ENCODE measurements around the gene CHRM4.

Gene CHRM4

DNA sequence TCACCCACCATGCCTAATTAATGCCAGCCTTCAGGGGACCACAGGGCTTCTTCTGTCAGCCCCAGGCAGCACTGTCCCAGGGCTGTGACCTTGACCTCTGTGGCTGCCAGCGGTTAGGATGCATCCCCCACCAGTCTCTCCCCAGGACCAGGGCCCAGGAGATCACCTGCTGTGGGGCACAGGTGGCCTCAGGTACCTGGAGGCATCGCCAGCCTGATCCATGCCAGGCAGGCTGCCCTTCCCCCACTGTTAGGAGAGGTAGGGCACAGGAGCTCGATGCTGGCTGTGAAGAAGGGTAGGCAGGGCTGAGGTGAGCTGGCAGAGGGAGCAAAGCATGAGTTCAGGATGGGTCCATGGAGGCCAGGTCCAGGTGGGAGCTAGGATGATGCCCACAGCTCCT lies 26.8 kb downstream of the CHRM4 start:
- Histone ChIP-seq H3K23ac (ENCODE audit: low read depth, low read length, poor library complexity) (peak overlapping the region; percentile 18), H4K8ac (ENCODE audit: low read depth, low read length) (no peak overlapping the region), H2AFZ (ENCODE audit: low read length) (no peak overlapping the region), H3K9ac (ENCODE audit: low read depth, low read length, poor library complexity) (no peak overlapping the region), H3K4me2 (ENCODE audit: insufficient read depth, low read length, poor library complexity, severe bottlenecking) (no peak overlapping the region), H2BK120ac (ENCODE audit: low read depth, low read length) (no peak overlapping the region), H3K14ac (ENCODE audit: low read length) (peak overlapping the region; percentile 33), H3K4me1 (ENCODE audit: control insufficient read depth in 2 of 2, insufficient read depth in 1 of 2, low read depth in 1 of 2, low read length in 2 of 2) (peaks cover 33 to 39% of the 10 kb centered on the region in 2 donors), H2BK12ac (ENCODE audit: low read length) (peak overlapping the region; percentile 4), H2AK5ac (ENCODE audit: low read depth, low read length) (peak overlapping the region; percentile 35), H3K27ac (replicated peaks; ENCODE audit: low read length) (no peak overlapping the region), H3K4me3 (ENCODE audit: low read length in 2 of 2) (no peak overlapping the region), H2BK15ac (ENCODE audit: low read length) (no peak overlapping the region), H3K4ac (ENCODE audit: low read length) (no peak overlapping the region), H3K36me3 (replicated peaks in 1 of 2; ENCODE audit: control insufficient read depth in 2 of 2, insufficient read depth in 2 of 2, low read length in 2 of 2) (peaks cover 2 to 14% of the 10 kb centered on the region in 2 donors), H3K18ac (ENCODE audit: low read length) (no peak overlapping the region), H3K9me3 (replicated peaks in 1 of 2; ENCODE audit: control insufficient read depth in 2 of 2, insufficient read depth in 1 of 2, low read depth in 1 of 2, low read length in 2 of 2) (peaks cover 0 to under 1% of the 10 kb centered on the region in 2 donors), H4K91ac (ENCODE audit: low read depth, low read length, poor library complexity) (no peak overlapping the region), H3K27me3 (ENCODE audit: control insufficient read depth in 3 of 3, insufficient read depth in 3 of 3, low read depth in 1 of 3, low read length in 3 of 3) (no peaks in the 10 kb centered on the region), H3K79me1 (ENCODE audit: low read depth, low read length) (peaks cover 16% of the 10 kb centered on the region), H2BK5ac (ENCODE audit: low read length) (no peak overlapping the region)
- no CpG with 5 or more reads among the region's 3 CpGs for WGBS, 2 donors (ENCODE audit: extremely low coverage in 2 of 2, insufficient read length in 2 of 2, insufficient replicate concordance in 1 of 2)
- DNase-seq (ENCODE audit: low spot score): no peak

DNA sequence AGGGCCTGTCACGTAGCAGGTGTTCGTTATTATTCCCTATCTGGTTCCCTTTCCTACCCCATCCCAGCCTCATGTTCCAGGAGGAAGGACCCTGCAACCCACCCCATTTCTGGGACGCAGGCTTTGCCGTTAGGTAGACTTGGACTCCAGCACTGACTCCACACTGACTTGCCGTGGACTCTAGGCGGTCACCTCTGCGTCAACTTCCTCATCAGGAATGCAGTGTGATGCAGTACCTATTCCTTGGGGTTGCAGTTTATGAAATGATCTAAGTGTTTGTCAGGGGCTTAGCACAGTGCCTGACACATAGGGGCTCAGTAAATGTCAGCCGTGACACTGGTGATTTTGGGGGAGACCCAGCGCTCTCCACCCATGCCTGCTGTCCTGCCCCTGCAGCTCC lies 27.5 kb downstream of the CHRM4 start:
- H2BK15ac ChIP-seq (ENCODE audit: low read length): no peak overlapping the region
- H3K4me3 ChIP-seq (ENCODE audit: low read length in 2 of 2): no peak overlapping the region
- H4K91ac ChIP-seq (ENCODE audit: low read depth, low read length, poor library complexity): no peak overlapping the region
- no peak overlapping the region for H2BK5ac ChIP-seq (ENCODE audit: low read length)
- no peak overlapping the region for H2AFZ ChIP-seq (ENCODE audit: low read length)
- WGBS, 2 donors (ENCODE audit: extremely low coverage in 2 of 2, insufficient read length in 2 of 2, insufficient replicate concordance in 1 of 2): no CpG with 5 or more reads among the region's 9 CpGs
- no peak overlapping the region for H2AK5ac ChIP-seq (ENCODE audit: low read depth, low read length)
- peaks cover 31 to 37% of the 10 kb centered on the region in 2 donors for H3K4me1 ChIP-seq (ENCODE audit: control insufficient read depth in 2 of 2, insufficient read depth in 1 of 2, low read depth in 1 of 2, low read length in 2 of 2)
- H2BK12ac ChIP-seq (ENCODE audit: low read length): no peak overlapping the region
- no peaks in the 10 kb centered on the region for H3K9me3 ChIP-seq (replicated peaks in 1 of 2; ENCODE audit: control insufficient read depth in 2 of 2, insufficient read depth in 1 of 2, low read depth in 1 of 2, low read length in 2 of 2)
- H4K8ac ChIP-seq (ENCODE audit: low read depth, low read length): no peak overlapping the region
- H3K4me2 ChIP-seq (ENCODE audit: insufficient read depth, low read length, poor library complexity, severe bottlenecking): no peak overlapping the region
- H3K18ac ChIP-seq (ENCODE audit: low read length): no peak overlapping the region
- H3K14ac ChIP-seq (ENCODE audit: low read length): peak overlapping the region; percentile 1
- peaks cover 2 to 11% of the 10 kb centered on the region in 2 donors for H3K36me3 ChIP-seq (replicated peaks in 1 of 2; ENCODE audit: control insufficient read depth in 2 of 2, insufficient read depth in 2 of 2, low read length in 2 of 2)
- H2BK120ac ChIP-seq (ENCODE audit: low read depth, low read length): no peak overlapping the region
- no peaks in the 10 kb centered on the region for H3K27me3 ChIP-seq (ENCODE audit: control insufficient read depth in 3 of 3, insufficient read depth in 3 of 3, low read depth in 1 of 3, low read length in 3 of 3)
- no peak overlapping the region for H3K4ac ChIP-seq (ENCODE audit: low read length)
- H3K27ac ChIP-seq (replicated peaks; ENCODE audit: low read length): no peak overlapping the region
- H3K79me1 ChIP-seq (ENCODE audit: low read depth, low read length): peaks cover 16% of the 10 kb centered on the region
- no peak for DNase-seq (ENCODE audit: low spot score)
- H3K9ac ChIP-seq (ENCODE audit: low read depth, low read length, poor library complexity): no peak overlapping the region
- H3K23ac ChIP-seq (ENCODE audit: low read depth, low read length, poor library complexity): peak overlapping the region; percentile 37

DNA sequence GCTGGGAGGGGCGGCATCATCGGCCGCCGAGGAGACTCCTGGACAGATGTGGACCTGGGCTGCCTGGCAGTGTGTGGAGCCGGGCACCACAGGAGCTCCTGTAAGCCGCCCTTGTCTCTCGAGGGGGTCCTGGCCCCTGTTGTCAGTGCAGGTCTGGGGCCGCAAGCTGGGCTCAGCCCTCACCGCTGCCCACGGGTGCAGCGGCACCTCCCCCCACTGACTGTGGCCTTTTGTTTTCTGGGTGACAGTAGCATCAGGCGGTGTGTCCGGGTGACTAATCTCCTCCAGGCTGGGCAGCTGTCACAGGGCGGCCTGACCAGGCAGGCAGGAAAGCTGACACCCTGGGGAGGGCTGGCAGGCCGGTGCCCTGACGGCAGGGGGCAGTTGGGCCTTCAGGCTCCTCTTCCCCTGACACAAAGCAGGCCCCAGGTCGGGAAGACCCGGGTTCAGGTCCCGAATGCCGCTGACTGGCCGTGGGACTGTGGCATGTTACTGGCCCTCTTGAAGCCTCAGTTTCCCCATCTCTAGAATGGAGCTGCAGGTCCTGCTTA lies 28.0 kb downstream of the CHRM4 start:
- H4K91ac ChIP-seq (ENCODE audit: low read depth, low read length, poor library complexity): no peak overlapping the region
- no peak overlapping the region for H2BK120ac ChIP-seq (ENCODE audit: low read depth, low read length)
- H2BK12ac ChIP-seq (ENCODE audit: low read length): no peak overlapping the region
- H3K9me3 ChIP-seq (replicated peaks in 1 of 2; ENCODE audit: control insufficient read depth in 2 of 2, insufficient read depth in 1 of 2, low read depth in 1 of 2, low read length in 2 of 2): no peaks in the 10 kb centered on the region
- H2BK5ac ChIP-seq (ENCODE audit: low read length): peak overlapping the region; percentile 9
- H3K18ac ChIP-seq (ENCODE audit: low read length): peak overlapping the region; percentile 72
- H3K14ac ChIP-seq (ENCODE audit: low read length): no peak overlapping the region
- no peak overlapping the region for H3K27ac ChIP-seq (replicated peaks; ENCODE audit: low read length)
- peaks cover 16% of the 10 kb centered on the region for H3K79me1 ChIP-seq (ENCODE audit: low read depth, low read length)
- H3K4ac ChIP-seq (ENCODE audit: low read length): no peak overlapping the region
- H4K8ac ChIP-seq (ENCODE audit: low read depth, low read length): no peak overlapping the region
- H3K27me3 ChIP-seq (ENCODE audit: control insufficient read depth in 3 of 3, insufficient read depth in 3 of 3, low read depth in 1 of 3, low read length in 3 of 3): no peaks in the 10 kb centered on the region
- H2AFZ ChIP-seq (ENCODE audit: low read length): no peak overlapping the region
- WGBS, 2 donors (ENCODE audit: extremely low coverage in 2 of 2, insufficient read length in 2 of 2, insufficient replicate concordance in 1 of 2): no CpG with 5 or more reads among the region's 21 CpGs
- H3K4me1 ChIP-seq (ENCODE audit: control insufficient read depth in 2 of 2, insufficient read depth in 1 of 2, low read depth in 1 of 2, low read length in 2 of 2): peaks cover 31 to 37% of the 10 kb centered on the region in 2 donors
- peaks cover 2 to 9% of the 10 kb centered on the region in 2 donors for H3K36me3 ChIP-seq (replicated peaks in 1 of 2; ENCODE audit: control insufficient read depth in 2 of 2, insufficient read depth in 2 of 2, low read length in 2 of 2)
- peak overlapping the region; percentile 40 for H2AK5ac ChIP-seq (ENCODE audit: low read depth, low read length)
- no peak for DNase-seq (ENCODE audit: low spot score)
- H3K4me3 ChIP-seq (ENCODE audit: low read length in 2 of 2): no peak overlapping the region
- no peak overlapping the region for H3K4me2 ChIP-seq (ENCODE audit: insufficient read depth, low read length, poor library complexity, severe bottlenecking)
- no peak overlapping the region for H3K23ac ChIP-seq (ENCODE audit: low read depth, low read length, poor library complexity)
- H2BK15ac ChIP-seq (ENCODE audit: low read length): no peak overlapping the region
- H3K9ac ChIP-seq (ENCODE audit: low read depth, low read length, poor library complexity): no peak overlapping the region

DNA sequence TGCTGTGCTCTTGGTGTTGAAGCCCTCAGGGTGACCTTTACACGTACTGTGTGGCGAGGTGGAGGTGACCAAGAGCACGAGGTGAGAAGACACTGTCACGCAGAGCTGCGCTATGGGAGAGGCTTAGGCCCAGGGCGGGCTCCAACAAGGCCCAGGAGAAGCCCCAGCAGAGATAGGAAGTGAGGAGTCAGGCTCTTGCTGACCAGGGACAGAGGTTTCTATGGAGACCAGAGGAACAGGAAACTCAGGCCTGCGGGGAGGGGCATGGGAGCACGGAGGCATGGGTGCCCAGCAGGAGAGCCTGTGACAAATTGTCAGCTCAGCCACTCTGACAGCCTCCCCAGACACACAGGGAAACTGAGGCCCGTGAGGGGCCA lies 28.6 kb downstream of the CHRM4 start:
- Histone ChIP-seq H3K4me3 (ENCODE audit: low read length in 2 of 2) (no peak overlapping the region), H3K23ac (ENCODE audit: low read depth, low read length, poor library complexity) (no peak overlapping the region), H2AK5ac (ENCODE audit: low read depth, low read length) (no peak overlapping the region), H2BK12ac (ENCODE audit: low read length) (no peak overlapping the region), H2BK5ac (ENCODE audit: low read length) (peak overlapping the region; percentile 9), H3K4me2 (ENCODE audit: insufficient read depth, low read length, poor library complexity, severe bottlenecking) (no peak overlapping the region), H3K27ac (replicated peaks; ENCODE audit: low read length) (peak overlapping the region; percentile 9), H3K9ac (ENCODE audit: low read depth, low read length, poor library complexity) (no peak overlapping the region), H2AFZ (ENCODE audit: low read length) (no peak overlapping the region), H4K8ac (ENCODE audit: low read depth, low read length) (no peak overlapping the region), H3K36me3 (replicated peaks in 1 of 2; ENCODE audit: control insufficient read depth in 2 of 2, insufficient read depth in 2 of 2, low read length in 2 of 2) (peaks cover 0 to 4% of the 10 kb centered on the region in 2 donors), H3K4me1 (ENCODE audit: control insufficient read depth in 2 of 2, insufficient read depth in 1 of 2, low read depth in 1 of 2, low read length in 2 of 2) (peaks cover 31 to 37% of the 10 kb centered on the region in 2 donors), H3K9me3 (replicated peaks in 1 of 2; ENCODE audit: control insufficient read depth in 2 of 2, insufficient read depth in 1 of 2, low read depth in 1 of 2, low read length in 2 of 2) (no peaks in the 10 kb centered on the region), H3K14ac (ENCODE audit: low read length) (no peak overlapping the region), H2BK15ac (ENCODE audit: low read length) (peak overlapping the region; percentile 30), H3K27me3 (ENCODE audit: control insufficient read depth in 3 of 3, insufficient read depth in 3 of 3, low read depth in 1 of 3, low read length in 3 of 3) (no peaks in the 10 kb centered on the region), H3K18ac (ENCODE audit: low read length) (peak overlapping the region; percentile 72), H4K91ac (ENCODE audit: low read depth, low read length, poor library complexity) (no peak overlapping the region), H2BK120ac (ENCODE audit: low read depth, low read length) (no peak overlapping the region), H3K79me1 (ENCODE audit: low read depth, low read length) (peaks cover 16% of the 10 kb centered on the region), H3K4ac (ENCODE audit: low read length) (no peak overlapping the region)
- no CpG with 5 or more reads among the region's 9 CpGs for WGBS, 2 donors (ENCODE audit: extremely low coverage in 2 of 2, insufficient read length in 2 of 2, insufficient replicate concordance in 1 of 2)
- DNase-seq (ENCODE audit: low spot score): no peak

Measured in neuronal stem cell (in vitro differentiated cells).